ENCODE measurements around the gene GID8.

The GID8 gene

DNA sequence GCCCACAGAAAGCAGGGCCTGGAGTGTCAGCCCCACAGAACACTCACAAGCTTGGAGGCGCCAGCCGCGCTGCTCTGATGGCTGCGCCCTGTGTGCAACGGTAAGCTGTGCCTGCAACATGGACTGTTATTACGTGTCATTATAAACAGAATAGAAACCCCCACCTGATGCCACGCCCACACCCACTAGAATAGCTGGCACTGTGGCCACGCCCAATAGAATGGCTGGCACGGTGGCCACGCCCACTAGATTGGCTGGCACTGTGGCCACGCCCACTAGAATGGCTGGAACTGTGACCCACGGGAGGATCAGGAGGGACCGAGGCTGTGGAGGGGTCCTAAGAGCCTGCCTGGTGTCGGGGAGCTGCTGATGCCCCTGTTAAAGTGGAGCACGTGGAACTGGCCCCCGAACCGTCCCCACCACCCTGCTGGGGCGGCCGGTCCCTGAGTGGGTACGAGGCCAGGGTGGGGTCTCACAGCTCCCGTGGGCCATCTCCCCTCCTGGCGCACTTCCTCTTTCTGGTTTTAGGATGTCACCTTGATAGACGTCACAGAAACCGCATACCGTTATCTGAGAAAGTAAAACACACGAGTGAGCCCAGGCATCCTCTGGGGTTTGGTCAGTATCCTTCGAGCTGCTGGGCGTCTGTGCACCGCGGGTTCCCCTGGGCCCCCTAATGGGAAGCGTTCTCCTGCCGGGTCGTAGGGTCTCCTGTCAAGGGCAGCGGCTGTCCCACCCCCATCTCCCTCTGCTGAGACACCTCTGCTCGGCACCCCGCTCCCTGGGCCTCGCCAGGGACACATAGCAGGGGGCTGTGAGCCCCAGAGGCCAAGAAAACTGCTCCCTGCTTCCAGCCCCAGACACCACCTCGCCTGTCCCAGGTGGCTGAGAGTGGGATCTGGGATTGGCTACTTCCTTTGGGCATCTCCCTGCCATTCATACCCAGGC, 39.9 kb downstream of the GID8 start:
- TF ChIP-seq, protein P1, sequence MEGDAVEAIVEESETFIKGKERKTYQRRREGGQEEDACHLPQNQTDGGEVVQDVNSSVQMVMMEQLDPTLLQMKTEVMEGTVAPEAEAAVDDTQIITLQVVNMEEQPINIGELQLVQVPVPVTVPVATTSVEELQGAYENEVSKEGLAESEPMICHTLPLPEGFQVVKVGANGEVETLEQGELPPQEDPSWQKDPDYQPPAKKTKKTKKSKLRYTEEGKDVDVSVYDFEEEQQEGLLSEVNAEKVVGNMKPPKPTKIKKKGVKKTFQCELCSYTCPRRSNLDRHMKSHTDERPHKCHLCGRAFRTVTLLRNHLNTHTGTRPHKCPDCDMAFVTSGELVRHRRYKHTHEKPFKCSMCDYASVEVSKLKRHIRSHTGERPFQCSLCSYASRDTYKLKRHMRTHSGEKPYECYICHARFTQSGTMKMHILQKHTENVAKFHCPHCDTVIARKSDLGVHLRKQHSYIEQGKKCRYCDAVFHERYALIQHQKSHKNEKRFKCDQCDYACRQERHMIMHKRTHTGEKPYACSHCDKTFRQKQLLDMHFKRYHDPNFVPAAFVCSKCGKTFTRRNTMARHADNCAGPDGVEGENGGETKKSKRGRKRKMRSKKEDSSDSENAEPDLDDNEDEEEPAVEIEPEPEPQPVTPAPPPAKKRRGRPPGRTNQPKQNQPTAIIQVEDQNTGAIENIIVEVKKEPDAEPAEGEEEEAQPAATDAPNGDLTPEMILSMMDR (IDR thresholded peaks at IDR 0.05; ENCODE audit: low read depth, low read length, missing control alignments), result no peak
- DNase-seq (ENCODE audit: low read depth), result peak; percentile 66
- peak overlapping the region; percentile 37 for H3K4me3 ChIP-seq (ENCODE audit: low read depth, low read length)

DNA sequence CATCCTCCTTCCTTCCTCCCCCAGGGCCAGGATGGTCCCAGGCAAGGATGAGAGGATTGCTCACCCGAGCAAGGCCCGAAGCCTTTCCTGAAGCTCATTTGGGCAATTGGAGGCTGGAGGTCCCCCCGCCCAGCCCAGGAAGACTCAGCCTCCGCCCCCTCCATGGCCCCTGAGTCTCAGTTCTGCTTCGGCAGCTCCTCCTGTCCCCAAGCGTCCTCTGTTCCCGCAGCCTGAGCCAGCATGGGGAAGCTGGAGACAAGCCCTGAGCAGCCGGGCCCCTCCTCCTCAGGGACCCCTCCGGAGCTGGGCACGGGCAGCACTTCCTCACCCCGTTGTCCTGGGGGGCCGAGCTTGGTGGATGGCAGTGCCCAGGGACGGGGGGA, 40.6 kb downstream of the GID8 start:
- DNase-seq (ENCODE audit: low read depth), result no peak
- TF ChIP-seq, protein P1 (IDR thresholded peaks at IDR 0.05; ENCODE audit: low read depth, low read length, missing control alignments), result no peak
- H3K4me3 ChIP-seq (ENCODE audit: low read depth, low read length), result no peak overlapping the region

DNA sequence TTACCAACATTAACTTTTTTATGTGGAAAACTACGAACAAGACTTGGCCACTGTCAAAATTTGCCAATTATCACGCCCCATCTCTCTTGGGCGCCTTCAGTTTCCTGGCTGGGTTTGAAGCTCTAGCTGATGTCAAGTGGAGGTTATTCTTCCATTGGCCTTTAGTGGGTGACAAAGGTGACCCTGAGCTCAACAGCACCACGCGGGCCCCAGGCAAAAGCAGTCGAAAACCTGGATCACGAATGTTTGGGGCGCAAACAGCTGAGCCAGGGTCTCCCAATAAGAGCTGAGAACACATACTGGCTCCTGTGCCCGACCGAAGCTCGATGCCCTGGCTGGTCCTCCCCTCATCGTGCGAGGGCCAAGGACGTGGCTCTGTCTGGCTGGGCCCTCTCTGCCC, 41.4 kb downstream of the GID8 start:
- TF ChIP-seq, protein P1 (IDR thresholded peaks at IDR 0.05; ENCODE audit: low read depth, low read length, missing control alignments), result peak; percentile 22
- no peak overlapping the region for H3K4me3 ChIP-seq (ENCODE audit: low read depth, low read length)
- DNase-seq (ENCODE audit: low read depth), result no peak

DNA sequence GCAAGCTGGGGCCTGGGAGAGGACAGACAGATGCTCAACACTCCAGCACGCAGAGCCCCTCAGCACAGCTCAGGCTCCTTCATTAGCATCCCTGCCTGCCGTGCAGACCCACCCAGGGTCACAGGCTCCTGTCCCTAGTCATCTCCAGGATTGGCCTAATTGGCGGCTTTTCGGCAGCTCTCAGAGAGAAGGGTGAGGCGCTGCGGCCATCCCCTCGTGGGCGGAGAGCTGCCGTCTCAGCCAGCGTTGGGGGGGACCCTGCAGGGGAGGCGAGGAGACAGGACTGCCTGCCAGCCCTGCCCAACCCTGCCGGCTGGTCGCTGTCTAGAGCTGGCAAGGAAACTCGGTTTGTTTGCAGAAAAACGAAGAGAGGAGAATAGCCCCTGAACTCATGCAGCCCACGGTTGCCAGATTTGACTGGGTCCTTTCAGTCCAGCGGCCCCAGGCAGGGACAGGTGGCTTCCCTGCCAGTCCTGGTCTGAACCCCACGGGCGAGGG, 42.0 kb downstream of the GID8 start:
- no peak for DNase-seq (ENCODE audit: low read depth)
- TF ChIP-seq, protein P1 (IDR thresholded peaks at IDR 0.05; ENCODE audit: low read depth, low read length, missing control alignments), result no peak
- no peak overlapping the region for H3K4me3 ChIP-seq (ENCODE audit: low read depth, low read length)

DNA sequence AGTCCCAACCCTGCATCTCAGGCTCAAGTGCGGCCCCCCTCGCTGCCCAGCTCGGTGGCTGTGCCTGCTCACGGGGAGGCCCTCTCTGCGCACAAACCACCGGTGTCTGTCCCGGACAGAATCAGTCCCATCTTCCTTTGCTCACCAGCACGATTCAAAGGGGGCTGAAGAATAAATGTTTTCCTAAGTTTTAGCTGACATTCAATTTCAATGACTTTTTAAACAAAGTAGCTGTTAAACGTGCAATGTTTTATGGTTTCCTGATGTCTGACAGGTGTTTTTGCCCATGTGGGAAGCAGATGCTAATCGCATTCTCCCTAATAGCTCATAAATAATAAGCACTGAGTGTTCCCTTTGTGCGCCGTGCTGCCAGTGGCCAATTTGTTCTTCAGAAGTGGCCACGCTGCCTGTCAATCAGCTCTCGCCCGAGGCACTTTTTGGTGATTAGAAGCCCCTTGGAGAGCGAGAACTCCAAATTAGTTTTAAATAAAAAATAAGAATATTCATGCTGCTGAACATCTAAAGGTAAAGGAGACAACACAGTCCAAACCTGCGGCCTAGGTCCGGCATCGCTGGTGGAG, 42.5 kb downstream of the GID8 start:
- TF ChIP-seq, protein P1 (IDR thresholded peaks at IDR 0.05; ENCODE audit: low read depth, low read length, missing control alignments), result no peak

DNA sequence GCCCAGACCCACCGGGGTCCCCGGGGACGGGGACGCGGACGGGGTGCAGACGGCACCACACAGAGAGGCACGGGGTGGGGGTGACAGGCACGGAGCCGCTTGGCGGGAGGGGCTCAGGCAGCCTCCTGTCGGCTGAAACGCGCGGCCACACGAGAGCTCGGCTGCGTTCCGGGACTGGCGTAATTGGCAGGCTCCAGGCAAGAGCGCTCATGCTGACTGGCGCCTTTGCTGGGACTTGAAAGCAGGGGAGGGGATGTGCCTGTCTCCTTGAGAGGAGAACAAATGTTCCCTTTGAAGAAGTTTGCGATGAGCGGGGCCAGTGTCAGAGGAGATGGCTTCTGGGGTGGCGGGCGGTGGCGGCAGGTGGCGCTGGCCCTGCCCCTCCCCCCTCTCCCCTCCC, 43.0 kb downstream of the GID8 start:
- no peak overlapping the region for H3K4me3 ChIP-seq (ENCODE audit: low read depth, low read length)
- no peak for DNase-seq (ENCODE audit: low read depth)
- TF ChIP-seq, protein P1 (IDR thresholded peaks at IDR 0.05; ENCODE audit: low read depth, low read length, missing control alignments), result no peak

More for the DNA sequence above, 42.5 kb downstream of the GID8 start:
- H3K4me3 ChIP-seq (ENCODE audit: low read depth, low read length), result no peak overlapping the region
- no peak for DNase-seq (ENCODE audit: low read depth)
